ENCODE data around the gene ADH1B. TPM values are rescaled to one million over a fixed set of nuclear protein-coding genes. Genes with fewer than 3 reads are reported as not detected.

The ADH1B gene
- total RNA-seq, 2 experiments from 2014 or later, result not detected

GRCh38 chr4:99362768-99363167, 41.6 kb upstream of the ADH1B start:
- H3K27ac ChIP-seq (ENCODE audit: low read depth in 1 of 2, low read length in 2 of 2), result no peak overlapping the region
- no peak overlapping the region for H3K4me3 ChIP-seq (ENCODE audit: low read length)
- no peaks in the 10 kb centered on the region for H3K36me3 Mint-ChIP-seq (ENCODE audit: low read depth)
- peaks cover 22% of the 10 kb centered on the region for H3K27me3 Mint-ChIP-seq
- ATAC-seq (ENCODE audit: poor library complexity), result no peak
- H3K27ac Mint-ChIP-seq, result no peak overlapping the region
- ChIA-PET POLR2A (no interaction called here), CTCF (no interaction called here)
- DNase-seq, result no peak
- H3K9me3 Mint-ChIP-seq, result peaks cover 2% of the 10 kb centered on the region
- H3K4me3 Mint-ChIP-seq, result no peak overlapping the region
- H3K4me1 ChIP-seq (ENCODE audit: insufficient read depth, low read length), result no peaks in the 10 kb centered on the region
- intact Hi-C loops (cut with DNase I, micrococcal nuclease), result no loop called here
- TF ChIP-seq CTCF (IDR thresholded peaks at IDR 0.05), result no peak
- H3K4me1 Mint-ChIP-seq (ENCODE audit: low read depth), result no peaks in the 10 kb centered on the region
- no peaks in the 10 kb centered on the region for H3K27me3 ChIP-seq (ENCODE audit: control insufficient read depth in 1 of 2, insufficient read depth in 2 of 2, low read length in 2 of 2)
- peaks cover 0 to 8% of the 10 kb centered on the region in 2 experiments for H3K9me3 ChIP-seq (ENCODE audit: control insufficient read depth in 1 of 2, insufficient read depth in 1 of 2, low read length in 2 of 2)
- H3K36me3 ChIP-seq (ENCODE audit: insufficient read depth, low read length), result no peaks in the 10 kb centered on the region

- CTCF ChIA-PET, result no interaction called here
- DNase-seq, result no peak
- H3K27ac Mint-ChIP-seq, result no peak overlapping the region
- ATAC-seq (ENCODE audit: poor library complexity), result no peak
- H3K4me3 Mint-ChIP-seq, result no peak overlapping the region
- H3K36me3 ChIP-seq (ENCODE audit: insufficient read depth, low read length), result no peaks in the 10 kb centered on the region
- no peak overlapping the region for H3K4me3 ChIP-seq (ENCODE audit: low read length)
- intact Hi-C loops (cut with DNase I, micrococcal nuclease), result no loop called here
- H3K27me3 Mint-ChIP-seq, result peaks cover 13% of the 10 kb centered on the region
- POLR2A ChIA-PET, result no interaction called here
- H3K36me3 Mint-ChIP-seq (ENCODE audit: low read depth), result no peaks in the 10 kb centered on the region
- peaks cover 0 to 8% of the 10 kb centered on the region in 2 experiments for H3K9me3 ChIP-seq (ENCODE audit: control insufficient read depth in 1 of 2, insufficient read depth in 1 of 2, low read length in 2 of 2)
- H3K27me3 ChIP-seq (ENCODE audit: control insufficient read depth in 1 of 2, insufficient read depth in 2 of 2, low read length in 2 of 2), result no peaks in the 10 kb centered on the region
- TF ChIP-seq CTCF (IDR thresholded peaks at IDR 0.05), result no peak
- H3K27ac ChIP-seq (ENCODE audit: low read depth in 1 of 2, low read length in 2 of 2), result no peak overlapping the region
- no peaks in the 10 kb centered on the region for H3K4me1 Mint-ChIP-seq (ENCODE audit: low read depth)
- no peaks in the 10 kb centered on the region for H3K4me1 ChIP-seq (ENCODE audit: insufficient read depth, low read length)
- H3K9me3 Mint-ChIP-seq, result peaks cover 2% of the 10 kb centered on the region
Observed at GRCh38 chr4:99361899-99362275, 40.7 kb upstream of the ADH1B start.

GRCh38 chr4:99361268-99361898, 40.2 kb upstream of the ADH1B start:
- H3K27me3 Mint-ChIP-seq, result peaks cover 12% of the 10 kb centered on the region
- DNase-seq, result no peak
- CTCF ChIA-PET, result no interaction called here

More at GRCh38 chr4:99361268-99361898, 40.2 kb upstream of the ADH1B start:
- peaks cover 2% of the 10 kb centered on the region for H3K9me3 Mint-ChIP-seq
- H3K4me3 ChIP-seq (ENCODE audit: low read length), result no peak overlapping the region
- ATAC-seq (ENCODE audit: poor library complexity), result no peak
- H3K36me3 ChIP-seq (ENCODE audit: insufficient read depth, low read length), result no peaks in the 10 kb centered on the region
- H3K36me3 Mint-ChIP-seq (ENCODE audit: low read depth), result no peaks in the 10 kb centered on the region
- intact Hi-C loops (cut with DNase I, micrococcal nuclease), result no loop called here
- POLR2A ChIA-PET, result no interaction called here
- no peak overlapping the region for H3K4me3 Mint-ChIP-seq
- no peaks in the 10 kb centered on the region for H3K27me3 ChIP-seq (ENCODE audit: control insufficient read depth in 1 of 2, insufficient read depth in 2 of 2, low read length in 2 of 2)
- no peak overlapping the region for H3K27ac ChIP-seq (ENCODE audit: low read depth in 1 of 2, low read length in 2 of 2)
- peaks cover 0 to 8% of the 10 kb centered on the region in 2 experiments for H3K9me3 ChIP-seq (ENCODE audit: control insufficient read depth in 1 of 2, insufficient read depth in 1 of 2, low read length in 2 of 2)
- H3K4me1 Mint-ChIP-seq (ENCODE audit: low read depth), result no peaks in the 10 kb centered on the region
- no peak for TF ChIP-seq CTCF (IDR thresholded peaks at IDR 0.05)
- no peaks in the 10 kb centered on the region for H3K4me1 ChIP-seq (ENCODE audit: insufficient read depth, low read length)
- H3K27ac Mint-ChIP-seq, result no peak overlapping the region

Measured in CD4-positive, alpha-beta T cell (primary cell).